GM10248 (cell line): ENCODE data around the gene GPANK1.

Source experiments
- CTCF ChIA-PET: fragments of 300-600 bp; sonication (Branson Sonifier 250); formaldehyde crosslinking; extraction: SDS; loops from one replicate; lab custom pipeline; 2021; ENCODE audit warnings: antibody characterized with exemption; lab: Yijun Ruan, JAX
- POLR2A ChIA-PET: fragments of 350-650 bp; sonication (Branson Sonifier 250); formaldehyde crosslinking; extraction: SDS; loops from one replicate; lab custom pipeline; 2020; ENCODE audit warnings: antibody characterized with exemption; lab: Yijun Ruan, JAX
- DNase-seq: peaks from one replicate; pipeline ENCODE4 v3.0.0; 2012; ENCODE audit errors: extremely low spot score
- TF ChIP-seq, protein P1 (sequence below): IDR thresholded peaks from 2 replicates; pipeline ENCODE4 v1.5.1; 2012; ENCODE audit warnings: mild to moderate bottlenecking, low read depth; ENCODE audit errors: extremely low read depth, missing control alignments, control extremely low read depth

The GPANK1 gene

DNA sequence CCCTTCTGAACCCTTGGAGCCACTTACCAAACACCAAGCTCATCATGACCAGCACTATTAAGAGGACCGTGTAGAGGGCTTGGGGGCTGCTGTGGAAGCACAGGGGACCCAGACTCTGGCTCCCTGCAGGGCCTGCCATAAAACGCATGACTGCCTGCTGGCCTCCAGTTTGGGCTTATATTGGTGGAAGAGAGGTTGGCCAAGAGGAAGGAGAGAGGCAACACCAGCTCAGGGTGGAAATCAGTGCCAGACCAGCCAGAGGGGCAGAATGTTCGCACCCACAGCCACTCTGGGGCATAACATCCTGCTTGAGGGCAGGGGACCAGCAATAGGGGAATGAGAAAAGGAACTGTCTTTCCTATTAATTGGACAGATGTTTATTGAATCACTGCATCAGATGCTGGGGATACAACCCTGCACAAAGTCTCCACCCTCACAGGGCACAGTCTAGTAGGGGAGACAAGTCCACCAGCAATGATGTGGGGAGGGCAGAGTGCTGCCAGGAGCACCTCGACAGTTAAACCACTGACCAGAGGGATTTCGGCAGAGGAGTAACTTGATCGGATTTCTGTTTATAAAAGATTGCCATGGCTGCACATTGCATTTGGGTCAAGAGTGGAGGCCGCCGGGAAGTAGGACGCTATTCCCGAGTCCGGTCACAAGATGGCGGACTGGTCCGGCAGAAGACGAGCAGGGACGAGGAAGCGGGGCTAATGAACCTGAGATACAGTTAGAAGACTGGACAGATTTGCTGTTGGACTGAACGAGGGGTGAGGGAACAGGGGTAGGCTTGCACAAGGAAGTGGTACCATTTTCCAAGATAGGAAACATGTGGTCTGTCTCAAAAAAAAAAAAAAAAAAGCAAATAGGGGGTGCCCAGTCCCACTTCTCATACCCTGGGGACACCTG lies 15.7 kb upstream of the GPANK1 start, which contains the start of gene LY6G5C:
Gene LY6G5C, minus strand, starts transcription at position 842 of the 909 bp plus-strand sequence. Its CDS starts 694 bp downstream, at position 148.
- TF ChIP-seq, protein P1, sequence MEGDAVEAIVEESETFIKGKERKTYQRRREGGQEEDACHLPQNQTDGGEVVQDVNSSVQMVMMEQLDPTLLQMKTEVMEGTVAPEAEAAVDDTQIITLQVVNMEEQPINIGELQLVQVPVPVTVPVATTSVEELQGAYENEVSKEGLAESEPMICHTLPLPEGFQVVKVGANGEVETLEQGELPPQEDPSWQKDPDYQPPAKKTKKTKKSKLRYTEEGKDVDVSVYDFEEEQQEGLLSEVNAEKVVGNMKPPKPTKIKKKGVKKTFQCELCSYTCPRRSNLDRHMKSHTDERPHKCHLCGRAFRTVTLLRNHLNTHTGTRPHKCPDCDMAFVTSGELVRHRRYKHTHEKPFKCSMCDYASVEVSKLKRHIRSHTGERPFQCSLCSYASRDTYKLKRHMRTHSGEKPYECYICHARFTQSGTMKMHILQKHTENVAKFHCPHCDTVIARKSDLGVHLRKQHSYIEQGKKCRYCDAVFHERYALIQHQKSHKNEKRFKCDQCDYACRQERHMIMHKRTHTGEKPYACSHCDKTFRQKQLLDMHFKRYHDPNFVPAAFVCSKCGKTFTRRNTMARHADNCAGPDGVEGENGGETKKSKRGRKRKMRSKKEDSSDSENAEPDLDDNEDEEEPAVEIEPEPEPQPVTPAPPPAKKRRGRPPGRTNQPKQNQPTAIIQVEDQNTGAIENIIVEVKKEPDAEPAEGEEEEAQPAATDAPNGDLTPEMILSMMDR: peak; percentile 77
- ChIA-PET CTCF (interaction anchor here (0.6 to 2.9 kb wide), 20 partner anchors 8 to 290 kb away, joined by 3 to 20 read pairs (median 4); partner anchors contain the start of genes ABHD16A, CSNK2B, HSPA1A and HSPA1L), POLR2A (interaction anchor here (0.6 kb wide), 1 partner anchor 10 kb away, joined by 3 read pairs; no protein-coding TSS in a partner anchor)

GRCh38 chr6:31677955-31678354 lies 13.2 kb upstream of the GPANK1 start:
- POLR2A ChIA-PET: no interaction called here
- no peak for DNase-seq
- CTCF ChIA-PET: interaction anchor here (0.8 to 2.9 kb wide), 6 partner anchors 10 to 275 kb away, joined by 3 to 12 read pairs (median 4); partner anchors contain the start of gene LY6G6D
- TF ChIP-seq, protein P1: no peak

More for the DNA sequence above, 15.7 kb upstream of the GPANK1 start, which contains the start of gene LY6G5C:
- DNase-seq: peak; percentile 83

- DNase-seq: no peak
- ChIA-PET CTCF (interaction anchor here (1.2 to 1.5 kb wide), 2 partner anchors 12 to 13 kb away, joined by 3 to 4 read pairs; no protein-coding TSS in a partner anchor), POLR2A (no interaction called here)
- TF ChIP-seq, protein P1: no peak
These were observed 12.1 kb upstream of the GPANK1 start for GRCh38 chr6:31676904-31677303.

GRCh38 chr6:31676322-31676903 lies 11.6 kb upstream of the GPANK1 start:
- CTCF ChIA-PET: interaction anchor here (1.5 to 2.3 kb wide), 2 partner anchors 13 to 77 kb away, joined by 4 to 5 read pairs; no protein-coding TSS in a partner anchor
- DNase-seq: no peak
- TF ChIP-seq, protein P1: no peak
- POLR2A ChIA-PET: interaction anchor here (1.1 kb wide), 1 partner anchor 139 kb away, joined by 3 read pairs; the partner anchor contains the start of genes HSPA1A and HSPA1L

GRCh38 chr6:31669676-31670075 lies 4.9 kb upstream of the GPANK1 start, which contains the start of gene LY6G5B:
Gene LY6G5B (plus strand): TSS chr6:31669976. CDS start chr6:31670951, 975 bp downstream.
- ChIA-PET POLR2A (interaction anchor here (0.6 kb wide), 1 partner anchor 11 kb away, joined by 3 read pairs; the partner anchor contains the start of gene LY6G5C), CTCF (interaction anchor here (1.3 to 2.7 kb wide), 5 partner anchors 10 to 119 kb away, joined by 3 to 9 read pairs (median 4); no protein-coding TSS in a partner anchor)
- DNase-seq: no peak
- TF ChIP-seq, protein P1: no peak
